Left forelimb (tissue), 1 donor: ENCODE data around the gene PFDN6.
"Not testable (repeated sequence)": the region's sequence is repeated elsewhere in the genome, so short reads cannot be mapped to it uniquely, and the experiment has no call there.

Experiments used
- DNase-seq: peaks from one replicate; pipeline ENCODE4 v3.0.0-alpha.2; 2018; ENCODE audit warnings: low spot score

Gene PFDN6

DNA sequence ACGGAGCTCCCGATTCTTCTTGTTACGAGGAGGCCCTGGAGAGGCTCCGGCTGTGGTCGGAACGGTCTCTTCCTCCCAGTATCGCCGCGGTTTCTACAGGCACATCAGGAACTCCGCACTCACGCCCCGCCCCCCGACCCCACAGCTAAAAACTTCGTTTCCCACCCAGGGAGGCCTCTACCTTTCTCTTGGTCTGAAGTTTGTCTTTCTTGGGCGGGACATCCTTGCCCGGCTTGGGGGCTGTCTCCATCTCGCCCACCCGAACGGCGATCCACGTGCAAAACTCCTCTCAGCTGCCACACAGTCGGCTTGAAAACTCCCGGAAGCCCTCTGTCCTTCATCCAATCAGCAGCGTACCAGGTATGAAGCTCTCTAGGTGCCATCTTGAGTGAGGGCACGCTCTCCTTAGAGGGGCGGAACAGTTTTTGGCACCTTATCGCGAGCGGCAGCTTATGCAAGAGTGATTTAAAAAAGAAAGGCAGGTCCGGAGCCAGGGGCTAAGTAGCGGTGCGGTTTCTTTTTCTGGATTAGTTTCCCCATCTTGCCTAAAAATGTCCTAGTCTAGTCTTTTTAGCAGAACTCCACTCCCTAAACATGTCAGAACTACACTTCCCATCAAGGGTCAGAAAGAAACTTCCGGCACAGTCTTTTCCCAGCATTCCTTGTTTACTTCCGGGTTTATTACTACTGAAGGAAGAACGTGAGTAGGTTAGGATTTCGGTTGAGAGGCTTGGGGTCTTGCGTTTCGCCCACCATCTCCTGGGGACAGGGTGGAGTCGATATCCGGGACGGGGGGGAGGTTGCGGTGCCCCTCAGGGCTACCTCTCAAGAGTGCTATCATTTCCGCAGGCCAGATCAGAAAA lies at the start of gene PFDN6, which contains the start of gene WDR46:
Gene PFDN6, plus strand, starts transcription at position 681 of the 863 bp plus-strand sequence. CDS start 256 bp downstream, outside the sequence.
Gene WDR46, minus strand, starts transcription at position 319 of the 863 bp plus-strand sequence. Its CDS starts 69 bp downstream, at position 250.
- peak; percentile 90 for DNase-seq

DNA sequence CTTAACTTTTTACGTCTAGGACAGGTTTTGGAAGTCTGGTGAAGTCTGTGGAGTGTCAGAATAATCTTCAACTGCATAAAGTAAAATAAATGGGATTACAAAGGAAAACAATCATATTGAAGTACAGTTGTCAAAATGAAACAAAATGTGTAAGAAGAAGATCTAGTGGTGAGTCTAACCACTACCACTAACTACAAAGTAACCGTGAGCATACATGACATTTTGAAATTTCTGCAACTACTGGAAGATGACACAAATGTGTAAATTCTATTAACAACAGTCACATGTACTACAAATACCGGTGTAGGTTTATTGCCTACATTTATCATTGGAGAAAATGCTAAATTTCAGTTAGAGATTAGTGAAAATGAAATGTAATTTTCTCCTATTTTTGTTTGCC lies 47.4 kb upstream of the PFDN6 start:
- DNase-seq: no peak

DNA sequence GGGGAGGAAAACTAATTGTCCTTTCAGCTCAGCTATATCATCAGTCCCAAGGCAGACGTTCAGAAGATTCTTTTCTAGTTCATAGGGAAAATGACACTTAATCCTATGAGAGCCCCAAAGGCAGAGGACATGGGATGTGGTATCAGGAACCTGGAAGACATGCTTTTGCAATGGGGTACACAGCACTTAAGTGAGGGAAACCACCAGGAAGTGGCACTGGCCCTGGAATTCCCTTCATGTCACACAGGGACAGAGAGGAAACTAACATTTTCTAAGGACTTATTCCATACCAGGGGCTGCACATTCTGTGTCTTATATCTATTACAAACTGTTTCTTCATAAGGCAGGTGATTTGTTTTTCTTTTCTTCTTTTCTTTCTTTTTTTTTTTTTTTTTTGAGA lies 45.9 kb upstream of the PFDN6 start:
- no peak for DNase-seq

DNA sequence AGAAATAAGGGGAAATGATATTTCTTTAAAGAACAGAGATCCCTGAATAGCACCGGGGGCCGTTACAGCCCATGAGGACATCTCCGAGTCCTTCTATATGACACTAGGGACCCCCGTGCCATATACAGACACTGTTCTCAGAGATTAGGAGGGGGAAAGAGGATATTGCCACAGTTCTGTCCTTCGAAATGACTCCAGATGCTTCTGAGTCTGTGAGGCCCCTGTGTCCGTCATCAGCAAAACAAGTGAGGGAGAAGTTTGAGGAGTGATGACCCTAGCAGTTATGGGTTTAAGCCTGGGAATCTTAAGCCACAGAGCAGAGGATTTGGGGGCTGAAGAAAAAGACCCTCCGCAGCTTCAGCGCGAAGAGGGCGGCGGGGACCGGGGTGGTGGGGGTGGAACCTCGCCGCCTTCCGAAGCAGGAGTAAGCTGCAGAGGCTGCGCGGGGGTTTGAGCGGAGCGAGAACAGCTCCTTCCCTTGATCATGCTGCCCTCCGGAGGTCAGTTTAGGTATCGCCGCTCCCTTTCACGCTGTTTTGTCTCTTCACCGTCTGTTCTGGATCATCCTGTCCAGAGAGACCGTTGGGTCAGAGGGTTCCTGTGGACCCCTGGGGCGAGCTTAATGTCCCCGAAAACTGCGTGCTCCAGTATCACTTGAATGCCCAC lies 41.3 kb upstream of the PFDN6 start:
- DNase-seq: peak; percentile 92

GRCh38 chr6:33248643-33248931 lies 40.8 kb upstream of the PFDN6 start:
- DNase-seq: no peak

DNA sequence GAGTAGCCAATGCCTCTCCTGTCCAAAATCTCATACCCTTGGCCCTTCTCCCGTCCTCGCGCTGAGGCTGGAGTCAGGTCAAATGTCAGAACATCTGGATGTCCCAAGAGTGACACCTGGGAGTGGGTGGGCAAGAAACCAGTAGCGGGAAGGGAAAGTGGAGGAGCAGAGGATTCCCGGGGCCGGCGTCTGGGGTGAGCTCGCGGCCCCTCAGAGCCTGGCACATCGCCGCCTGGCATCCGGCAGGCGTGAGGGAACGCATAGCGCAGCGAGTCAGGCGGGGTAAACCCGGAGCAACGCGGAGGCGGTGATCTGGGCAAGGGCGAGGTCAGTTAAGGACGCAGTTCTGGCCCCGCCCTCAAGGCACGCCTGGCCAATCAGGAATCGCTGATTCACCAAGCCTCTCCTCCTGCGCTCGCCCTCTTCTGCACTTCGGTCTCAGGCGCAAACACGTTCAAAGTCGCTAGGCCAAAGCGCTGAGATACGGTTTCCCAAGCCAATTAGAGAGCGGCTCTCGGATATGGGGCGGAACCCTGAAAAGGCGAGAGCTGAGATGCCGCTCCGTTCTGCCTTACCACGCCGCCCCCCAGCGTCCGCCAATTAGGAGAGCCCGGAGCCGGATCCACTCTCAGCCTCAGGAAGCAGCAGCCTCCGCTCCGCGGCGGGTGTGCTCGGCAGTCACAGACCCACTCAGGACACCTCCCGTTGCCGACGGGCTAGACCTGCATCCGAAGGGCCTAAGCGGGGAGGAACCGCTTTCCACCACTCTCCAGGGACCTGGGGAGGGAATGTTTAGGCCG lies 40.3 kb upstream of the PFDN6 start:
- peak; percentile 93 for DNase-seq

- peak; percentile 5 for DNase-seq
Observed at GRCh38 chr6:33249732-33250630, 39.4 kb upstream of the PFDN6 start.

DNA sequence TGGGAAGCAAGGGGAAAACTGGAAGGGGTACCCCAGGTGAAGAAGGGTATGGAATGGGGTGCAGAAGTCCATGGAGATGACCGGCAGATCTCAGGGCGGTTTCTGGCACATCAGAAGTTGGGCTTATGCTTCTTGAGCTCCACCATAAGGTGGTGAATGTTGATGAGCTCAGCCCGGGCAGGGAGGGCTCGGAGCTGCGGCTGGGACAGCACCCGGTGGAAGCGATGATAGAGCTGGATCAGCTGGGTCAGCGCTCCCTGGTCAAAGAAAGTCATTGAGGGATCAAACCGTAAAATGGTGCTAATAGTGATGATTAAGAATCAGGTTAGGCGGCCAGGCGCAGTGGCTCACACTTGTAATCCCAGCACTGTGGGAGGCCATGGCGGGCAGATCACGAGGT lies 38.7 kb upstream of the PFDN6 start:
- peak; percentile 61 for DNase-seq

DNA sequence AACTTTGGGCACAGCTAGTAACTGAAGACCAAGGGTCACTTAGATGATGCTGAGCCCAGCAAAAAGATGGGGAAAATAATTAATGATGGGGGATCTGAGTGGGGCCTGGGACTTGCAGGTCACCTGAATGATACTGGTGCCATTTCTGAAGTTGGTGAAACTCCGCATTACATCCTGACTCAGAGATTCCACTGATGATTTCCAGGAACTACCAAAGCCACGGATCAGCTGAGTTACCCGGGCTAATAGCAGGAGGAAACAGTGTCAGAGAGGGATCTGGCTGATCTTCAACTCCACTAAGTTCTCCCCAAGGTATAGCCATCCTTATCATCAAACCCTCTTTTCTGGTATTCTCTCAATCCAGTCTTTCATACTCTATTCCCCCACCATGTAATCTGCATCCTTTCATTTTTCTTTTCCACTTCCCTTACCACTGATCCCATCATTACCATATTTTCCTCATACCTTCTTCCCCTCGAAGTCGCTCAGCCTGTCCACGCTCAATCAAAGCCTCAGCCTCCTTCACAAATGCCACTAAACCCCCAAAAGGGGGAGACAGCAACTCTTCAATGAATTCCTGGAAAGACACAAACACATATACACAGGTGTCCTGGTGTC lies 37.9 kb upstream of the PFDN6 start:
- DNase-seq: peak; percentile 22

- no peak for DNase-seq
Observed at GRCh38 chr6:33252759-33253158, 36.6 kb upstream of the PFDN6 start.

- DNase-seq: no peak
Observed at GRCh38 chr6:33254591-33254990, 34.8 kb upstream of the PFDN6 start.

DNA sequence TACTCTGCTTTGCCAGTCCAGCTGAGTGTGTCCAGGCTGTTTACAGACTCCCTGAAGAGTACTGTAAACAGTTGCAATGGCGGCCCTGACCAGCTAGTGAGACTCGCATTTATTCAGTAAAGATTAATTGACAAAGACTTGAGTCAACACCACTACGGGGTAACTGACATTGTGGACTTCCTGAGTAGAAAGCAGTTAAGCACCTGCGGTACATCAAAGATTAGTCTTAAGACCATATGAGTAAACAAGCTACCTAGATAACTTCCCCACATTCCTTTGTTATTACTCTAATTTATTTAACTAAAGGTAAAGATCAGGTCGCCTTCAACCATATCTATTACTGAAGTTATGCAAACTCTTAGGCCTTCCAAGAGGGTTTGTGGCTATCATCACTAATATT lies 30.4 kb upstream of the PFDN6 start:
- DNase-seq: no peak

- DNase-seq: not testable (repeated sequence)
Observed at GRCh38 chr6:33262490-33262889, 26.9 kb upstream of the PFDN6 start.

- no peak for DNase-seq
Observed at GRCh38 chr6:33264015-33264414, 25.4 kb upstream of the PFDN6 start.

- DNase-seq: no peak
Observed at GRCh38 chr6:33271117-33271467, 18.3 kb upstream of the PFDN6 start.

- DNase-seq: peak; percentile 93
Observed at GRCh38 chr6:33271468-33272274, 17.7 kb upstream of the PFDN6 start, which contains the start of the genes RPS18 and VPS52. Gene RPS18 (plus strand): TSS chr6:33272075. CDS start chr6:33272120, 45 bp downstream. Gene VPS52 (minus strand): TSS chr6:33271876. CDS start chr6:33271675, 201 bp downstream.

- no peak for DNase-seq
Observed at GRCh38 chr6:33272275-33273128, 16.9 kb upstream of the PFDN6 start.

- no peak for DNase-seq
Observed at GRCh38 chr6:33273129-33273923, 16.1 kb upstream of the PFDN6 start.
